HG03575 (cell line): ENCODE results near the gene SF3A1.

Experiments
- ATAC-seq: cut with Tn5 transposase; IDR thresholded peaks from one replicate; pipeline ENCODE4 v1.9.1; 2021; ENCODE audit not compliant: unreplicated experiment, insufficient number of reproducible peaks, low FRiP score; ENCODE audit errors: extremely low read depth

SF3A1 gene

GRCh38 chr22:30328466-30329049, 28.1 kb downstream of the SF3A1 start:
- ATAC-seq = no peak

DNA sequence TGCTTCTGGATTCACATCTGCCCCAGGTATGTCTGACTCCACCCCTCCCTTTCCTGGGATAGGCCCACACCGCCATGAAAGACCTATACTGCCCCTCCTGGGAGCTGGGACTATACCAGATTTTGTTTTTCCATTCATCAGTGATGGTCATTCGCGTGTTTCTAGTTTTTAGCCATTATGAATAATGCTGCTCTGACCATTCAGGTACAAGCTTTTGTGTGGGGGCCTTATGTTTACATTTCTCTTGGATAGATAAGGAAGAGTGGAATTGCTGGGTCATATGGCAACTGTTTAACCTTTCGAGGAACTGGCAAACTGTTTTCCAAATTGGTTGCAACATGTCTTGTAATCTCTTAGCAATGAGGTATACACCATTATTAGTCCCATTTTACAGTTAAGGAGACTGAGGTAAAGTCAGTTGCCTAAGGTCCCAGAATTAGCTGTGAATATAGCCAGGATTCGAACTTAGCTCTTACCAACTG, 28.8 kb downstream of the SF3A1 start:
- ATAC-seq = no peak

GRCh38 chr22:30326706-30327362, 29.9 kb downstream of the SF3A1 start, which contains the start of gene TBC1D10A:
TSS of gene TBC1D10A (minus strand) at chr22:30326941. CDS start at chr22:30326881, 60 bp downstream.
- no peak for ATAC-seq

- ATAC-seq = no peak
Measured at GRCh38 chr22:30326255-30326705, 30.4 kb downstream of the SF3A1 start.

GRCh38 chr22:30325724-30326254, 30.9 kb downstream of the SF3A1 start:
- no peak for ATAC-seq

- no peak for ATAC-seq
Measured at GRCh38 chr22:30325065-30325720, 31.5 kb downstream of the SF3A1 start.

- ATAC-seq = no peak
Measured at GRCh38 chr22:30324014-30324730, 32.5 kb downstream of the SF3A1 start.

GRCh38 chr22:30323246-30323645, 33.4 kb downstream of the SF3A1 start:
- no peak for ATAC-seq

DNA sequence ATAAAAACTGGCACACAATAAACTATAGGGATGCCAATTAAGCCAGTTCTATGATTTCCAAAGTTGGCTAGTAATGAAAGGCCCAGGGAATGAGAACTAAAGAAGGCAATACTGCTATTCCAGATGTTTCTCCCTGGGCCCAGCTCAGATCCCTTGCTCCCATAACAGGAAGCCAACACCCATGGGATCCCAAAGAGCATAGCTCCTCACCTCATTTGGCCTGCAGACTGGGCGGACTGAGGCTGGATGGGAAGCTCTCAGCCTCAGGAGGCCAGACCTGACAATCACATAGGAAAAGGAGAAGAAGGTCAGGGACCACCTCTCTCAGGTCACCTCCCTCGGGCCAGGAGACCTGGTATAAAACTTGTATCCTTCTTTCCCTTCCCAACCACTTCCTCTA, 35.2 kb downstream of the SF3A1 start:
- ATAC-seq = no peak

DNA sequence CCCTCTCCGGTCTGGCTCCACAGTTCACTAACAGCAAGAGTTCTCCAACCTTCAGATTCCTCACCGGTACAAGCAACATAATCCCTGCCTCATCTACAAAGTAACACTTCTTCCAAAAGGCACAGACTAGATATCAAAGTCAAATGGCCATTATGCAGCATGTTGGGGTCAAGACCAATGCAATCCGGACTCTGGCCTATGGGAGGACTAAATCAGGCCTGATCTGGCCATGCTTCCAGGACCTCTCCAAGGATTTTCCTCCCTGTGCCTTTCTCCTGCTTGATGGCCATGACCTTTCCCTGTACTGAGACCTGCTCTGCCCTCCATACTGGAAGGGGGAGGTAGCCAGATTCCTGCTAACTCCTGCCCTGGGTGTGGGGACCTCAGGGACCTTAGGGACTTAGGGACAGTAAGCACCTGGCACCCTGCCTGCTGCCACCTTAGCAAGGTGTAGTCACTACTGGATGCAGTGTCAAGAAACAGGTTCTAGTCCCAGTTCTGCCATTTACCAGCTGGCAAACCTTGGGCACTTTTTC, 36.6 kb downstream of the SF3A1 start:
- ATAC-seq = no peak

DNA sequence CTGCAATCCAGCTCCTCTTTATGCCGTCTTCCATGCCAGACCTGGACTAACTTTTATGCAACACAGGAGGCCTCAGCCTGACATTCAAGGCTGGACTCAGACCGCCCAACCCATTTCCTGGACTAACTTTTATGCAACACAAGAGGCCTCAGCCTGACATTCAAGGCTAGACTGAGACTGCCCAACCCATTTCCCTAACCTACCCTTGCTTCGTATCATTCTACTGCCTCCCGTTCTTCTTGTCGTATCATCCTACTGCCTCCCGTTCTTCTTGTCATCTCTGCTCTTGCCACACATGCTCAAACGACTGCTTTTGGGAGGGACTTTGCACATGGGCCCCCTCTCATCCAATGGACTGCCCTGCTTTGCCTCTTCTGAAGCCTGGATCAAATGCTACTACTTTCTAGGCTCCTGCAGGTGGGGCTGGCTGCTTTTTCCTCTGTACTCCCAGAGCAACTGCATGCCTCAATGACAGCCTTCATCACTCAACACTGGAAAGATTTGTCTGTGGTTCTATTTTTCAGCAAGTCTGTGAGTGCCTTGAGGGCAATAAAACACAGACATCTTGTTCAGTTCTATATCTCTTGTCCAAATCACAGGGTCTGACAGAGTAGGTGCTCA, 37.8 kb downstream of the SF3A1 start:
- ATAC-seq = no peak

GRCh38 chr22:30317778-30318177, 38.9 kb downstream of the SF3A1 start:
- ATAC-seq = no peak

DNA sequence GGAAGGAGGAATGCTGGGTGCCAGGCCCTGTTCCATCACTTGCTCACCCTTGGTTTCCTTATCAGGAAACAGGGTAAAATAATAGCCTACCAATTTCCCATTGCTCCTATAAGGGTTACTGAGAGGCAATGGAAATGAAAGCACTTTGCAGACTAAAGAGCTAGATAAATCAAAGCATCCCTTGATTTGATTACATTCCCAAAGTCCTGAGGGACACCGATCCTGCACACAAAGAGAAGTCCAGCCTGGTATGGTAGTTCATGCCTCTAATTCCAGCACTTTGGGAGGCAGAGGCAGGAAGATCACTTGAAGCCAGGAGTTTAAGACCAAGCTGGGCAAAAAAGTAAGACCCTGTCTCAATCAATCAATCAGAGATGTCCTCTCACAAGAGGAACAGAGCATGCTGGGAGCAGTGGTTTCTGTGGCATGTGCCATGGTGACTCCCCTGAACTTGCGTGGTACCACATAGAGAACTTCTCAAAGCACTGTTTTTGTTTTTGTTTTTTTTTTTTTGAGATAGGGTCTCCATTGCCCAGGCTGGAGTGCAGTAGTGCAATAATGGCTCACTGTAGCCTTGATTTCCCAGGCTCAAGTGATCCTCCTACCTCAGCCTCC, 40.6 kb downstream of the SF3A1 start:
- ATAC-seq = no peak

DNA sequence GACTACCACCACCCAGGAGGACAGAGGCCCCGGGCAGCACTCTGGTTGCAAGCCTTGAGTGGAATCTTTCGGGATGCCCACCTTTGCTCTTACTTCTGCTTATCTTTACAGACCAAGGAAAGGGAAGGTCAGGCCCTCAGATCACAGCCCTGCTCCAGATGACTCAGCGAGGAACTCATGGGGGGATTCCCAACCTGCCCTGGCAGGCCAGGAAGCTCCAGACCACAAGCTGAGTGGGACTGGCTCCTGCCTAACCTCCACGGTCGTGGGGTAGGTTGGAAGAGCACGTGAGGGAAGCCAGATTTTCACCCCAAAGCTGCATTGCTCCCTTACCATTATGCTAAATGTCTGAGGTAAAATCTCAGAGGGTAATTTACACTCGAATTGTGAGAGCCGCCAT, 41.8 kb downstream of the SF3A1 start:
- ATAC-seq = no peak

- no peak for ATAC-seq
Measured at GRCh38 chr22:30313527-30314363, 42.9 kb downstream of the SF3A1 start.

DNA sequence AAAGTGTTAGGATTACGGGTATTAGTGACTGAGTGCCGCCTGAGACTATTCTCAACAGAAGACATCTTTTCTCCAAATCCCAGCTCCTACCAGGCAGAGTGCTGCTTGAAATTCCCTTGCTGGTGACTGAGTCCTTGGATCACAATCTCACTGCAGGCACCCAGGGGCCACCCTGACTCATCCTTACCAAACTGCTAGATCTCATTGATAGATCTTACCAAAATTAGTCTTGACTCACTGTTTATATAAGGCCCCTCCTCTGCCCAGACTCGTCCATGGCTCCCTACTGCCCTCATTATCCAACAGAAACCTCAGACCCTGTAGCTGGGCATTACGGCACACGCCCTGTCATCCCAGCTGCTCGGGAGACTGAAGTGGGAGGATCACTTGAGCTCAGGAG, 44.6 kb downstream of the SF3A1 start:
- no peak for ATAC-seq
